Glutamatergic neuron (in vitro differentiated cells): ENCODE measurements around the gene PARM1. TPM values are rescaled to one million over a fixed set of nuclear protein-coding genes. Genes with fewer than 3 reads are reported as not detected.
A peak's percentile ranks its signal among the peaks of the same experiment; 100 is the strongest.

Source experiments
- DNase-seq: peaks from one replicate; pipeline ENCODE4 v3.0.0; 2022
- H3K27ac Mint-ChIP-seq: one replicate; pipeline ENCODE4 v1.8.0; 2020; ENCODE audit warnings: mild to moderate bottlenecking, mixed read lengths, inconsistent platforms; ENCODE audit not compliant: unreplicated experiment
- H3K27me3 Mint-ChIP-seq: one replicate; pipeline ENCODE4 v1.8.0; 2020; ENCODE audit warnings: mild to moderate bottlenecking, moderate library complexity, mixed read lengths, inconsistent platforms; ENCODE audit not compliant: unreplicated experiment
- H3K36me3 Mint-ChIP-seq: one replicate; pipeline ENCODE4 v1.8.0; 2020; ENCODE audit warnings: mild to moderate bottlenecking, mixed read lengths, inconsistent platforms; ENCODE audit not compliant: unreplicated experiment
- H3K4me1 Mint-ChIP-seq: one replicate; pipeline ENCODE4 v1.8.0; 2020; ENCODE audit warnings: mild to moderate bottlenecking, low read depth, mixed read lengths, inconsistent platforms; ENCODE audit not compliant: unreplicated experiment
- H3K4me3 Mint-ChIP-seq: one replicate; pipeline ENCODE4 v1.8.0; 2020; ENCODE audit warnings: mild to moderate bottlenecking, mixed read lengths, inconsistent platforms; ENCODE audit not compliant: unreplicated experiment
- H3K9me3 Mint-ChIP-seq: one replicate; pipeline ENCODE4 v1.8.0; 2020; ENCODE audit warnings: mild to moderate bottlenecking, moderate library complexity, mixed read lengths, inconsistent platforms; ENCODE audit not compliant: unreplicated experiment
- CTCF ChIP-seq: fragments of 200-600 bp; sonication (generic); IDR thresholded peaks from one replicate; pipeline ENCODE4 v1.5.0; 2021; ENCODE audit not compliant: partially characterized antibody, unreplicated experiment
- total RNA-seq: library from RNA; stranded (reverse); fragmentation: NEBNext Ultra II Directional; extraction: Animal tissue kit (Norgen Biotek cat#: 25700); gene quantifications from one replicate; pipeline ENCODE4 v1.2.1, GENCODE V29; 2021; ENCODE audit not compliant: unreplicated experiment

PARM1 gene
- total RNA-seq, 1 donor from 2014 or later = 94.3 TPM

GRCh38 chr4:75030649-75031235 lies 97.8 kb downstream of the PARM1 start:
- peaks cover 15% of the 10 kb centered on the region for H3K9me3 Mint-ChIP-seq
- H3K4me3 Mint-ChIP-seq = no peak overlapping the region
- no peak for TF ChIP-seq CTCF
- H3K4me1 Mint-ChIP-seq = peaks cover 30% of the 10 kb centered on the region
- H3K27me3 Mint-ChIP-seq = no peaks in the 10 kb centered on the region
- peaks cover 17% of the 10 kb centered on the region for H3K36me3 Mint-ChIP-seq
- H3K27ac Mint-ChIP-seq = no peak overlapping the region
- DNase-seq = no peak

- H3K27me3 Mint-ChIP-seq = no peaks in the 10 kb centered on the region
- no peak overlapping the region for H3K27ac Mint-ChIP-seq
- no peak for DNase-seq
- H3K4me1 Mint-ChIP-seq = peaks cover 36% of the 10 kb centered on the region
- peaks cover 15% of the 10 kb centered on the region for H3K9me3 Mint-ChIP-seq
- no peak for TF ChIP-seq CTCF
- H3K36me3 Mint-ChIP-seq = peaks cover 17% of the 10 kb centered on the region
- no peak overlapping the region for H3K4me3 Mint-ChIP-seq
Measured at GRCh38 chr4:75031775-75032174, 98.9 kb downstream of the PARM1 start.

- TF ChIP-seq CTCF = no peak
- peaks cover 36% of the 10 kb centered on the region for H3K4me1 Mint-ChIP-seq
- H3K27ac Mint-ChIP-seq = peak overlapping the region; percentile 71
- H3K36me3 Mint-ChIP-seq = peaks cover 8% of the 10 kb centered on the region
- no peak for DNase-seq
- H3K27me3 Mint-ChIP-seq = no peaks in the 10 kb centered on the region
- H3K4me3 Mint-ChIP-seq = peak overlapping the region; percentile 53
- peaks cover 3% of the 10 kb centered on the region for H3K9me3 Mint-ChIP-seq
Measured at GRCh38 chr4:75034523-75034922, 101.6 kb downstream of the PARM1 start.

- Mint-ChIP-seq H3K27ac (peak overlapping the region; percentile 71), H3K36me3 (peaks cover 8% of the 10 kb centered on the region), H3K4me1 (peaks cover 36% of the 10 kb centered on the region), H3K4me3 (peak overlapping the region; percentile 0), H3K9me3 (peaks cover 3% of the 10 kb centered on the region), H3K27me3 (no peaks in the 10 kb centered on the region)
- TF ChIP-seq CTCF = no peak
- DNase-seq = no peak
Measured at GRCh38 chr4:75035321-75035720, 102.4 kb downstream of the PARM1 start.

GRCh38 chr4:75036046-75036830 lies 103.3 kb downstream of the PARM1 start:
- Mint-ChIP-seq H3K4me1 (peaks cover 36% of the 10 kb centered on the region), H3K9me3 (peaks cover 3% of the 10 kb centered on the region), H3K27me3 (no peaks in the 10 kb centered on the region), H3K4me3 (no peak overlapping the region), H3K27ac (no peak overlapping the region), H3K36me3 (peaks cover 8% of the 10 kb centered on the region)
- no peak for DNase-seq
- no peak for TF ChIP-seq CTCF
